Left lung (tissue), 10 donors: Measurements from ENCODE around the gene CD96. TPM values are rescaled to one million over a fixed set of nuclear protein-coding genes. Genes with fewer than 3 reads are reported as not detected.
A peak's percentile ranks its signal among the peaks of the same experiment; 100 is the strongest.
"Not testable (repeated sequence)": the region's sequence is repeated elsewhere in the genome, so short reads cannot be mapped to it uniquely, and the experiment has no call there.

Experiments
- ATAC-seq: fragments of 200-7000 bp; cut with Tn5 transposase; one replicate; pipeline ENCODE4 v1.9.1; 2020; ENCODE audit warnings: moderate library complexity
- DNase-seq, 4 donors: peaks; one replicate each; pipeline ENCODE4 v3.0.0-alpha.2; 2013 to 2020
- H3K27ac ChIP-seq, 2 donors: fragments of 200-600 bp; sonication (generic) in 1 of 2; one replicate each; pipeline versions ENCODE4 v1.5.0 to v1.8.0; 2020 to 2021
- H3K27me3 ChIP-seq, 2 donors: fragments of 200-600 bp; sonication (generic) in 1 of 2; one replicate each; pipeline versions ENCODE4 v1.5.0 to v1.8.0; 2020 to 2021
- H3K36me3 ChIP-seq, 2 donors: fragments of 200-600 bp; sonication (generic) in 1 of 2; one replicate each; pipeline versions ENCODE4 v1.5.0 to v1.8.0; 2020 to 2021
- H3K4me1 ChIP-seq, 2 donors: fragments of 200-600 bp; one replicate each; pipeline ENCODE4 v1.8.0; 2021
- H3K4me3 ChIP-seq, 2 donors: fragments of 200-600 bp; sonication (generic) in 1 of 2; one replicate each; pipeline versions ENCODE4 v1.5.0 to v1.8.0; 2020 to 2021; ENCODE audit warnings: mild to moderate bottlenecking in 1 of 2
- H3K9me3 ChIP-seq, 2 donors: fragments of 200-600 bp; sonication (generic) in 1 of 2; one replicate each; pipeline versions ENCODE4 v1.5.0 to v1.8.0; 2020 to 2021
- intact Hi-C, 2 donors: fragments of 100-400 bp; cut with DNase I; formaldehyde crosslinking; loops; one replicate each; pipeline versions ENCODE4 v1.11.2 to v1.14.2; 2022
- polyA plus RNA-seq, 6 donors: library from polyadenylated mRNA; unstranded; fragments of 120-200 nt; gene quantifications; one replicate each; pipeline ENCODE4 v1.2.1, GENCODE V29; 2013; ENCODE audit not compliant: insufficient read length in 6 of 6
- total RNA-seq, 2 donors: library from RNA; stranded (reverse); fragmentation: NEBNext Ultra II Directional; extraction: Animal tissue kit (Norgen Biotek cat#: 25700); gene quantifications; one replicate each; pipeline ENCODE4 v1.2.1, GENCODE V29; 2021
- TF ChIP-seq, protein P1 (sequence below), 2 donors: fragments of 200-600 bp; sonication (generic) in 1 of 2; IDR thresholded peaks; one replicate each; pipeline versions ENCODE4 v1.5.0 to v1.8.0; 2021; ENCODE audit warnings: antibody characterized with exemption in 2 of 2
- donor health status: DM: no; HTN: yes; CAD: no.
- donor health status: DM: no; HTN: no; CAD: no.

The CD96 gene
- total and polyA plus RNA-seq, 8 donors = 0.53 to 5.3 (median 1.0) TPM

DNA sequence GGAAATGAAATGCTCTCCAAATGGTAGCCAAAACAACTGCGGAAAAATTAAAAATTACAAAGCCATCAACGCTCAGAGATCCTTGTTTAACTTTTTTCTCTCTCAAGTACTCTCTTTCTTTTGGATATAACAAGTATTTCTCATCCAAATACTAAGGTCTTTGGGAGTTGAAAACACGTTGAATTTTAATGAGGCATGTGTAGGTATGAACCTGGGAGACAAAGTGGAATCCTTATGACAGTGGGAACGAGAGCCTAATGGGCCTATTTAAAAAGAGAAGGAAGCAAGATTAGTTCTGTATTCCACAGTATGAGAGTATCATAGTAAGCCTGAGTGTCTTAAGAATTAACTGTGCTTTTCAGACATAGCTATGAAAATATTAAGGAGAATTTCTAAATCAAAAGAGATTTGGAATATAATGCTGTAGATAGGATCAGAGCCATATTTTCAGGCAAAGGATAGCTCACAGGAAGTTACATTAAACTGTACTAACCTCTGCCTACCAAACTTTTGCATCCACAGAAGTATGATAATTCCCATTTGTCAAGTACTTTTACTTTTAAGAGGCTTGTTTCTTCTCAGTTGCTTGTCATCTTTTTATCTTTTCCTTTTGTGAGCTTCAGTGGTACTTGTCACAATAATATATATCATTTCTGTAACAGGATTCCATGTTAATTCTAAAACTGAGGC lies 759 bp downstream of the CD96 start:
- Histone ChIP-seq H3K27ac (peak overlapping the region in 1 of 2 donors; percentile 16), H3K4me1 (peaks cover 15 to 21% of the 10 kb centered on the region in 2 donors), H3K36me3 (no peaks in the 10 kb centered on the region), H3K4me3 (no peak overlapping the region), H3K9me3 (no peaks in the 10 kb centered on the region), H3K27me3 (no peaks in the 10 kb centered on the region)
- TF ChIP-seq, protein P1, sequence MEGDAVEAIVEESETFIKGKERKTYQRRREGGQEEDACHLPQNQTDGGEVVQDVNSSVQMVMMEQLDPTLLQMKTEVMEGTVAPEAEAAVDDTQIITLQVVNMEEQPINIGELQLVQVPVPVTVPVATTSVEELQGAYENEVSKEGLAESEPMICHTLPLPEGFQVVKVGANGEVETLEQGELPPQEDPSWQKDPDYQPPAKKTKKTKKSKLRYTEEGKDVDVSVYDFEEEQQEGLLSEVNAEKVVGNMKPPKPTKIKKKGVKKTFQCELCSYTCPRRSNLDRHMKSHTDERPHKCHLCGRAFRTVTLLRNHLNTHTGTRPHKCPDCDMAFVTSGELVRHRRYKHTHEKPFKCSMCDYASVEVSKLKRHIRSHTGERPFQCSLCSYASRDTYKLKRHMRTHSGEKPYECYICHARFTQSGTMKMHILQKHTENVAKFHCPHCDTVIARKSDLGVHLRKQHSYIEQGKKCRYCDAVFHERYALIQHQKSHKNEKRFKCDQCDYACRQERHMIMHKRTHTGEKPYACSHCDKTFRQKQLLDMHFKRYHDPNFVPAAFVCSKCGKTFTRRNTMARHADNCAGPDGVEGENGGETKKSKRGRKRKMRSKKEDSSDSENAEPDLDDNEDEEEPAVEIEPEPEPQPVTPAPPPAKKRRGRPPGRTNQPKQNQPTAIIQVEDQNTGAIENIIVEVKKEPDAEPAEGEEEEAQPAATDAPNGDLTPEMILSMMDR (IDR thresholded peaks at IDR 0.05) = no peak
- DNase-seq (no peak), ATAC-seq (no peak)
- intact Hi-C loops = no loop called here

DNA sequence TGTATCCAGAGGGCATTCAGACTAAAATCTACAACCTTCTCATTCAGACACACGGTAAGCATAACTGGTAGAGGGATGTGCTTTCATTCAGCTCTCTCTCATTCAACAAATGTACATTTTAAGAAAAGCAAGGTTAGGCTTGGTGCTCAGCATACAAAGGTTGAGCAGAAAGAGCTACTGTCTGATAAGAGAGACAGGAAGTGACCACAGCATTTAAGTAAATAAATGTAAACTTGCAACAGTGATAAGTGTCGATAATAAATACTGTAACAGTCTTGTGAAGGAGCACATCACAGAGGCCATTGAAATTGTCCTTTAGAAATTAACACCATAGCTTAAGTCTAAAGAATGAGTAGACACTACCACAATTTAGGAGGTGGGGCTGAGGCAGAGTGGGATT lies 3.4 kb downstream of the CD96 start:
- H3K27me3 ChIP-seq = no peaks in the 10 kb centered on the region
- H3K9me3 ChIP-seq = no peaks in the 10 kb centered on the region
- no peak overlapping the region for H3K27ac ChIP-seq
- H3K36me3 ChIP-seq = no peaks in the 10 kb centered on the region
- H3K4me3 ChIP-seq = no peak overlapping the region
- ATAC-seq = no peak
- TF ChIP-seq, protein P1 (IDR thresholded peaks at IDR 0.05) = no peak
- H3K4me1 ChIP-seq = peaks cover 0 to 9% of the 10 kb centered on the region in 2 donors
- no peak for DNase-seq
- intact Hi-C loops = no loop called here

DNA sequence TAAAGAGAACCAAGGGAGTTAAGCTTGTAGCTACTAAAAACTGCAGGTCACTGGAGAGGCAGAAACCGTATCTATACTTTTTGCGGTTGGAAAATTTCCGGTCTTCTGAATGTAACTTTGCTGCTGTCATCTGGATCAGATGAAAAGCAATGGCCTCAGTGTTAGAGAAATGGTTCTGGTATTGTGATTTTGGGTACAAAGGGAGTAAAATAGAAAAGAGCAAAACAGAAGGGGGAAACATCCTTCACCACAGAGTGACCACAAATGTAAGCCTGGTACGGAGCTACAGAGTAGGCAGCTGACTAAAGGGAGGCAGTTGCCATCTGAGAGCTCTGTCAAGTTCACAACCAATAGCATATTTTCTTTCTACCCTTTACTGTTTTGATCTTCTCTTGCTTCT lies 5.6 kb downstream of the CD96 start:
- H3K4me3 ChIP-seq = no peak overlapping the region
- H3K27me3 ChIP-seq = no peaks in the 10 kb centered on the region
- peak overlapping the region in 1 of 2 donors; percentile 39 for H3K27ac ChIP-seq
- no peaks in the 10 kb centered on the region for H3K9me3 ChIP-seq
- ATAC-seq (peak; percentile 36), DNase-seq (no peak)
- intact Hi-C loops = no loop called here
- no peaks in the 10 kb centered on the region for H3K36me3 ChIP-seq
- peaks cover 0 to 9% of the 10 kb centered on the region in 2 donors for H3K4me1 ChIP-seq
- TF ChIP-seq, protein P1 (IDR thresholded peaks at IDR 0.05) = no peak

DNA sequence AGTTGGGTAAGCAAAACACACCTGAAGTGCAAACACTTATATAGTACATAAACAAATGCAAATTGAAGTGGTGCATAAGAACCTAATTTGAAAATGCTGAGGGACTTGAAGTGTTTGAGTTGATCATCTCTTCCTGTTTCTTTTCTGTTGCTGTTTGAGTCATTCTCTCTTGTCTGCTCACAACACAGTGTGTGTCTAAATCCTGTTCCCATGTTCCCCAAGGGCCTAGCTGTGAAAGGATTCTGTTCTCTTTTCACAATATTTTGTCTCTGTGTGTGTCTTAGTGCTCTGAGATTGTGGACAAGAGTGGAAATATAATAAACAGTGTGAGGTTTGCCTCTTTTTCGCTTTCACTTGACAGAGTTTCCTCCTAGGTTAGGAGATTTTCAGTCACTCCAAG lies 6.1 kb downstream of the CD96 start:
- DNase-seq = no peak
- Histone ChIP-seq H3K27ac (peak overlapping the region in 1 of 2 donors; percentile 39), H3K9me3 (no peaks in the 10 kb centered on the region), H3K36me3 (no peaks in the 10 kb centered on the region), H3K4me1 (peaks cover 0 to 9% of the 10 kb centered on the region in 2 donors), H3K27me3 (no peaks in the 10 kb centered on the region), H3K4me3 (no peak overlapping the region)
- intact Hi-C loops = no loop called here
- TF ChIP-seq, protein P1 (IDR thresholded peaks at IDR 0.05) = no peak
- peak; percentile 52 for ATAC-seq

DNA sequence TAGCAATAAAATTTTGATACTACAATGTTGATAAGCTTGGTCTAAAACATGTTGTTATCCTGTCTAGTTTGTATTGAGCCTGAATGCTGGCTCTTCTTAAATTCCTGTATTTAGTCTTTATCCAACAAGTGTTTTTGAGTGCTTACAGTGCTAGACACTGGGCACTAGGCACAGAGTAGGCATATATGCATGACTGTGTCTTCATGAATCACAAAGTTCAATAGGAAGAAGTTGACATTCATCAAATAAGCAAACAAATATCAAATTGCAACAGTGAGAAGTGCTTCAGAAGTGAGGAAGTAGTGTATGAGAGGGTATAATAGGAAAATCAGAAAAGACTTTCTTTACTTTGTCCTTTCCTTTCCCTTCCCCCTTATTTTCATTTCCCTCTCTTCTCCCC lies 6.8 kb downstream of the CD96 start:
- no peak for DNase-seq
- TF ChIP-seq, protein P1 (IDR thresholded peaks at IDR 0.05) = no peak
- intact Hi-C loops = no loop called here
- H3K4me1 ChIP-seq = peaks cover 0 to 9% of the 10 kb centered on the region in 2 donors
- no peaks in the 10 kb centered on the region for H3K36me3 ChIP-seq
- H3K27me3 ChIP-seq = no peaks in the 10 kb centered on the region
- no peaks in the 10 kb centered on the region for H3K9me3 ChIP-seq
- ATAC-seq = peak; percentile 88
- no peak overlapping the region for H3K27ac ChIP-seq
- no peak overlapping the region for H3K4me3 ChIP-seq

DNA sequence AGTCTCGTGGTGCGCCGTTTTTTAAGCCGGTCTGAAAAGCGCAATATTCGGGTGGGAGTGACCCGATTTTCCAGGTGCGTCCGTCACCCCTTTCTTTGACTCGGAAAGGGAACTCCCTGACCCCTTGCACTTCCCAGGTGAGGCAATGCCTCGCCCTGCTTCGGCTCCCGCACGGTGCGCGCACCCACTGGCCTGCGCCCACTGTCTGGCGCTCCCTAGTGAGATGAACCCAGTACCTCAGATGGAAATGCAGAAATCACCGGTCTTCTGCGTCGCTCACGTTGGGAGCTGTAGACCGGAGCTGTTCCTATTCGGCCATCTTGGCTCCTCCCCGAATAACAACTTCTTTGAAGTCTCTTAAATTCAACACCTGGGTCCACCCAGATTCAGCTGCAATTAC lies 19.9 kb downstream of the CD96 start:
- intact Hi-C loops, DNase-seq, H3K4me3 ChIP-seq, H3K27me3 ChIP-seq, ATAC-seq, H3K36me3 ChIP-seq, H3K27ac ChIP-seq, H3K9me3 ChIP-seq, H3K4me1 ChIP-seq: not testable (repeated sequence)
